DND-41 (cell line): ENCODE data around the gene THUMPD3.

Experiments used
- CTCF ChIP-seq: IDR thresholded peaks from 2 replicates; pipeline ENCODE4 v1.5.1; 2012; ENCODE audit warnings: borderline replicate concordance, low read length, moderate library complexity, mild to moderate bottlenecking; ENCODE audit not compliant: poor library complexity, severe bottlenecking; ENCODE audit errors: extremely low read depth
- EZH2 ChIP-seq: IDR thresholded peaks from 3 replicates; pipeline ENCODE4 v1.6.1; 2012; ENCODE audit warnings: borderline replicate concordance, low read depth, mild to moderate bottlenecking, moderate library complexity, low read length, inconsistent platforms; ENCODE audit not compliant: severe bottlenecking

DNA sequence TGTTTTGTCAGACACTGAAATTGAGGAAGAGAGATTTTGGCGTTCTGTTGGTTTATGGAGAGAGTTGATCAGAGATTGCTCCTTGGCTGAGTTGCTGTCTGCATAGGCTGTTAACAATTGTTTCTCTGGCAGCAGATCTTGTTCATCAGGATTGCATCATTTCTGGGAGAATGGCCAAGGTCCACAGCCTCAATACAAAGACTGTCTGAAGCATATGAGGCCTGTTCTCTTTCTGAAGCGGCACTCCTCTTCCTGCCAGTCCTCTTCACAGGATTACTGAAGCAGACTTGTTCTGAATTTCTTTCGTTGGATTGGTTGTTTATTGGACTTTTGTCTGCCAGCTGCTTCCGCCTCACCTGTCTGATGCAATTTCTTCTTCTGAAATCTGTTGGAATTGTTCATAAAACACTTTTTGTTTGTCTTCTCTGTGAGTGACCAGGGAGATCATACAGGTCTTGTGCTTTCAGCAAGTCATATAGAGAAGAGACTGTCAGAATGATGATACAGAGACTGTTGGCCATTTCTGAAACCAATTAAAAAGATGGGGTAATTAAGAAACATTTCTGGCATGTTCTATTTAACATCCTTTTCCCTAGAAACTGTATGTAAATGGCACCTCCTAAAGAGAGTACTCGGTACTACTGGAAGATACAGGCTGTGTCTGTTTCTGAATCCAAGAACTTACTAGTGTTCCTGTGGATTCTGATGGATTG, 60.0 kb downstream of the THUMPD3 start:
- TF ChIP-seq CTCF = peak; percentile 48
- TF ChIP-seq EZH2 = no peak
